BJ (cell line): ENCODE measurements around the gene TTC28. TPM values are rescaled to one million over a fixed set of nuclear protein-coding genes. Genes with fewer than 3 reads are reported as not detected.

Experiments
- CTCF ChIA-PET: fragments of 350-600 bp; formaldehyde crosslinking; extraction: SDS; loops from one replicate; lab custom pipeline; 2021; ENCODE audit warnings: antibody characterized with exemption, inconsistent platforms; lab: Yijun Ruan, JAX
- POLR2A ChIA-PET: fragments of 300-600 bp; sonication (Branson Sonifier 250); formaldehyde crosslinking; extraction: SDS; loops from one replicate; lab custom pipeline; 2021; ENCODE audit warnings: antibody characterized with exemption; lab: Charles Lee
- DNase-seq: peaks from one replicate; pipeline ENCODE4 v3.0.0-alpha.2; 2011; ENCODE audit warnings: low read depth
- H3K27me3 ChIP-seq: 2 replicates; pipeline ENCODE4 v1.6.0; 2011; ENCODE audit warnings: low read length; ENCODE audit not compliant: control insufficient read depth, insufficient read depth
- H3K36me3 ChIP-seq: 2 replicates; pipeline ENCODE4 v1.5.1; 2011; ENCODE audit warnings: low read length; ENCODE audit not compliant: control insufficient read depth, insufficient read depth
- H3K4me3 ChIP-seq: 2 replicates; pipeline ENCODE4 v1.5.1; 2011; ENCODE audit warnings: low read depth, mild to moderate bottlenecking, control low read depth, low read length
- CTCF ChIP-seq: IDR thresholded peaks from 2 replicates; pipeline ENCODE4 v1.5.1; 2011; ENCODE audit warnings: low read depth, mild to moderate bottlenecking, control low read depth, inconsistent platforms, low read length, moderate library complexity; ENCODE audit not compliant: insufficient read depth
- polyA plus RNA-seq: library from polyadenylated mRNA; depleted of rRNA; stranded (reverse); fragments of >200 nt; gene quantifications from 2 replicates; pipeline ENCODE4 v1.2.3, GENCODE V29; 2011

Gene TTC28
- polyA plus RNA-seq, 1 experiment = 8.7 TPM

GRCh38 chr22:28428271-28428670, 251.4 kb downstream of the TTC28 start:
- DNase-seq = no peak
- ChIA-PET POLR2A (no interaction called here), CTCF (interaction anchor here (0.8 to 1.4 kb wide), 2 partner anchors 13 to 16 kb away, joined by 3 read pairs; no protein-coding TSS in a partner anchor)
- Histone ChIP-seq H3K4me3 (no peak overlapping the region), H3K36me3 (no peaks in the 10 kb centered on the region), H3K27me3 (no peaks in the 10 kb centered on the region)
- no peak for TF ChIP-seq CTCF

- no peak for TF ChIP-seq CTCF
- no peak for DNase-seq
- Histone ChIP-seq H3K4me3 (no peak overlapping the region), H3K27me3 (no peaks in the 10 kb centered on the region), H3K36me3 (no peaks in the 10 kb centered on the region)
- POLR2A ChIA-PET = no interaction called here
- CTCF ChIA-PET = no interaction called here
These were observed 253.1 kb downstream of the TTC28 start for GRCh38 chr22:28426346-28427132.

- no peak for DNase-seq
- ChIA-PET POLR2A (no interaction called here), CTCF (interaction anchor here (1.0 to 1.4 kb wide), 2 partner anchors 11 to 28 kb away, joined by 3 read pairs; no protein-coding TSS in a partner anchor)
- Histone ChIP-seq H3K36me3 (no peaks in the 10 kb centered on the region), H3K4me3 (no peak overlapping the region), H3K27me3 (no peaks in the 10 kb centered on the region)
- no peak for TF ChIP-seq CTCF
These were observed 254.4 kb downstream of the TTC28 start for GRCh38 chr22:28425211-28425610.

- DNase-seq = no peak
- Histone ChIP-seq H3K27me3 (no peaks in the 10 kb centered on the region), H3K36me3 (no peaks in the 10 kb centered on the region), H3K4me3 (no peak overlapping the region)
- ChIA-PET CTCF (interaction anchor here (1.0 to 1.4 kb wide), 2 partner anchors 12 to 27 kb away, joined by 3 read pairs; no protein-coding TSS in a partner anchor), POLR2A (no interaction called here)
- no peak for TF ChIP-seq CTCF
These were observed 255.1 kb downstream of the TTC28 start for GRCh38 chr22:28424427-28425080.

- ChIA-PET POLR2A (no interaction called here), CTCF (interaction anchor here (1.0 kb wide), 1 partner anchor 17 kb away, joined by 3 read pairs; no protein-coding TSS in a partner anchor)
- Histone ChIP-seq H3K27me3 (no peaks in the 10 kb centered on the region), H3K4me3 (no peak overlapping the region), H3K36me3 (no peaks in the 10 kb centered on the region)
- no peak for DNase-seq
- TF ChIP-seq CTCF = no peak
These were observed 259.7 kb downstream of the TTC28 start for GRCh38 chr22:28419919-28420318.
